Measurements from ENCODE around the gene PLCD4.

Gene PLCD4

GRCh38 chr2:218622606-218623365 is 15.1 kb downstream of the PLCD4 start:
- DNase-seq, result no peak

GRCh38 chr2:218623366-218623705 is 15.6 kb downstream of the PLCD4 start:
- DNase-seq, result no peak

- DNase-seq, result no peak
Measured at GRCh38 chr2:218626369-218626768, 18.7 kb downstream of the PLCD4 start.

GRCh38 chr2:218627939-218628338 is 20.2 kb downstream of the PLCD4 start:
- no peak for DNase-seq

- DNase-seq, result no peak
Measured at GRCh38 chr2:218631837-218632236, 24.1 kb downstream of the PLCD4 start.

- DNase-seq, result no peak
Measured at GRCh38 chr2:218635719-218636118, 28.0 kb downstream of the PLCD4 start.

- no peak for DNase-seq
Measured at GRCh38 chr2:218638372-218638771, 30.7 kb downstream of the PLCD4 start.

DNA sequence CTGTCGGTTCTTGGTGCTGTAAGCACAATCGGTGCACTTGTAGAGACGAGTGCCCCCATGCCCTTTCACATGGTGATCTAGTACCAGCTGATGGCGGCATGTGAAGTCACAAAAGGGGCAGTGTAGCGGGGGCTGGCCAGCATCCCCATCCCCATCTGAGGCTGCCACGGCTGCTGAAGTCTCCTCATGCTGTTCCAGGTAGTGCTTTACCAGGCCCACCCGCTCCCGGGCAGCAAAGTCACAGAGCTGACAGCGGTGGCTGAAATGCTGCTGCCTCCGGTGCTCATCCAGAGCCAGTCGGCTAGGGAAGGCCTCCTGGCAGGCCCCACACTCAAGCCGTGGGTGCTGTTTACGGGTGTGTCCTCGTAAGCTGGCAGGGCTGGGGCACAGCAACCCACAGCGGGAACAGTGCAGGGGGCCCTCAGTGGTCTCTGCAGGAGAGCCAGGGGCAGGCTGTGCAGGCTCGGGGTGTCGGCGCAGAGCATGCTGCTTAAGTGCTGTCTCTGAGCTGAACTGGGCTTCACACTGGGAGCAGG is 34.5 kb downstream of the PLCD4 start:
- DNase-seq, result no peak

GRCh38 chr2:218642786-218643185 is 35.1 kb downstream of the PLCD4 start:
- DNase-seq, result no peak

- no peak for DNase-seq
Measured at GRCh38 chr2:218643751-218644310, 36.1 kb downstream of the PLCD4 start.

DNA sequence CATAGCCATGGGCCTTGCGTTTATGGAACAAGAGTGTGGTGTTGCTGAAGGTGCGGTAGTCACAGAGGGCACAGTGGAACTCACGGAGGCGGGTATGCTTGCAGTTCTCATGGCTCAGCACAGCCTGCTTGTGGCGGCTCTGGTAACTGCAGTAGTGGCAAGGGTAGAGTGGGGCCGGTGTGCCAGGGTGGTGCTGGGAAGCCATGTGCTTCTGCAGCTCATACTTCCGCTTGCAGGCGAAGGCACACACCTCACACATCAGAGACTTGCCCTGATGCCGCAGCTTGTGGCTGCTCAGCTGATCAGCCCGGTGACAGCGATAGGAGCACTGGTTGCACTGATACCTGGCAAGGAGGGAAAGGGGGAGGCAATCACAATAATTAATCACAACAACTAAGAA is 37.0 kb downstream of the PLCD4 start:
- DNase-seq, result no peak

- no peak for DNase-seq
Measured at GRCh38 chr2:218645126-218645525, 37.4 kb downstream of the PLCD4 start.

- peak; percentile 12 for DNase-seq
Measured at GRCh38 chr2:218648088-218648786, 40.5 kb downstream of the PLCD4 start.

DNA sequence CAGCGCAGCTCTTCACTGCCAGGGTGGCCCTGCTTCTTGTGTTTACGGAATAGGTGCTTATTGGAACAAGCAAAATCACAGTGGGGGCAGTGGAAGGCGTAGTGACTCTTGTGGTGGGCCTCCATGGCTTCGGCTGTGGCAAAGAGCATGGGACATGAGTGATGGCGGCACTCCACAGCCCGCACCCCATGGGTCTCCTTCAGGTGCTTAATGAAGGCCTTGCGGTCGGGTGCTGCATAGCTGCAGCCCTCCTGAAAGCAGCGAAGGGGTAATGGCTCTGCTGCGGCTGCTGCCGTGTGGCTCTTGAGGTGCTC is 41.0 kb downstream of the PLCD4 start:
- DNase-seq, result no peak

DNA sequence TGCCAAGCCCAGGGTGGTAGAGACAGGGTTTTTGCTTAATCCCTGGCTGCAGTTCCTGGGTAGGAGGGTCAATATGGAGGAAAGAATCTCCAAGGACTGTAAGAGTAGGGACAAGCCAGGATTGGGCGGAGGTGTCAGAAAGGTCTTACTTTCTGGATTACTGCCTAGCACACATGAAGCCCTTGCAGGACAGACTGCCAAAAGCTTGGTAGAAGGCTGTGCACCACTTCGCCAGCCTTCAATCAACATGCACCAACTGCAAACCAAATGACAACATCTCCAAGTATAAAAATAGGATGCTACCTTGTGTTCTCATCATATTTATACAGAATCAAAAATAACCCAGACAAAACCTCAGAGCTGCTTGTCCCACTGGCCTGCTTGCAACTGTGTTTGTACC is 48.1 kb downstream of the PLCD4 start:
- DNase-seq, result no peak

- DNase-seq, result peak; percentile 11
Measured at GRCh38 chr2:218658671-218659257, 51.1 kb downstream of the PLCD4 start.

DNA sequence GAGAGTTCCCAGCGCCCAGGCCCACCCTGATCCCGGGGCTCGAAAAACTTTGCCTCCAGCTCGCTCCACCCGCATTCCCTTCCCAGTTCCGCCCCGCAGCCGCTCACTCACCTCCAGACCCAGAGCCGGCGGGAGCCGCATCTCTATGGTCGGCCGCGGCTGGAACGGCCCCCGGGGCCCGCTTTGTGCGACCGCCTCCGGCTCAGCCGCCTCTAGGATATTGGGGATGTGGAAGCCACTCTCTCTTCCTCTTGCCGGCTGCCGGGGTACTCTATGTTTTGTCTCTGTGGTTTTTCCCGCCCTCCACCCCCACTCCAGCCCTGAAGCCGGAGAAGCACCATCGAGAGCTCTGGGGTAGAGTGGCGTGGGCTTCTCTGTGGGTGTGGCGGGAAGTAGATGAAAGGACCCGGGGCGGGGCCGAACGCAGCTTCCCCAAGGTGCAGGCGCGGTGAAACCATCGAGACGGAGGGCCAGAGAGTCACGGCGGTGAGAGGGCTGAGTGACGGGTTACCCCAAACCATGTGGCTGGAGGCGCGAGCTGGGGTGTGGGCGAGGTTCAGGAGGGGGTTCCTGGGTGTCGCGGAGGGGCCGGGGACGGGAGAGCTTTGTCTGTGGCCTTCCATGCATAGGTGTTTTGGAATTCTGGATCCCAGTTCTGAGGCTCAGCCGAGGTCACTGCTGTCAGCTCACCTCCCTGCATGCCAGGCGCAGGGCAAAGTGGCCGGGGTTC is 51.7 kb downstream of the PLCD4 start, which contains the start of the genes BCS1L and ZNF142:
TSS of gene BCS1L (plus strand) at position 426 of the 730 bp plus-strand sequence. CDS start 1,305 bp downstream, outside the sequence.
TSS of gene ZNF142 (minus strand) at position 366 of the 730 bp plus-strand sequence. CDS start 3,194 bp downstream, outside the sequence.
- DNase-seq, result peak; percentile 86

- DNase-seq, result no peak
Measured at GRCh38 chr2:218659988-218660358, 52.3 kb downstream of the PLCD4 start.

- DNase-seq, result no peak
Measured at GRCh38 chr2:218662377-218662776, 54.7 kb downstream of the PLCD4 start.

DNA sequence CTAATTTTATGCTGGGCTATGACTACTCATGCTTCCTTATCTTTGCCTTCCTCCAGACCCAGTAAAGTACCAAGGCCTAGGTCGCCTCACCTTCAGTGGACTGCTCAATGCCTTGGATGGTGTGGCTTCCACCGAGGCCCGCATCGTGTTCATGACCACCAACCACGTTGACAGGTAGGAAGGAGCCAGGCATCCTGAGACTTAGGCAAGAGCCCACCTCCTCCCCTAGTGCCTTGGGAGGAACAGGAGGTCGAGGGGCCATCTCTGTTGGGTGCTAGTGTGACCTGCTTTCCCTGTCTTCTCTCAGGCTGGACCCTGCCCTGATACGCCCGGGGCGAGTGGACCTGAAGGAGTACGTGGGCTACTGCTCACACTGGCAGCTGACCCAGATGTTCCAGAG is 55.1 kb downstream of the PLCD4 start:
- no peak for DNase-seq

DNA sequence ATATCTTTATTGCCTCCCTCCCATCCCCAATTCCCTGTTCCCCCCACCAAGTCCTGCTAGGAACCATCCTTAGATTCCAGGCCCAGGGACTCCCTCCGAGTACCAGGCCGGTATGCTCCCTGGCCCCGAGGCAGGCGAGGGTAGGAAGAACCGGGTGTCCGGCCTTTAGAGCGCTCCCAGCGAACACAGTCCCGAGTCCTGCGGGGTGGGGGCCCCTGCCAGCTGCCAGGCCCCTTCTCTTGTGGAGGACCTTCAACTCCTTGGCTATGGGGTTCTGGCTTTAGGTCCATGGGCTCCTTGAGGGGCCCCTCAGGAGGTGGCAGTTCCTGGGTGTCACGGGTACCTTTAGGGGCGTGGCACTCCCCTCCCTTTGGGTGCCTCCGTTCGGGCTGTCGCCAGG is 56.2 kb downstream of the PLCD4 start:
- DNase-seq, result no peak

GRCh38 chr2:218664653-218665052 is 57.0 kb downstream of the PLCD4 start:
- no peak for DNase-seq

GRCh38 chr2:218671097-218671653 is 63.5 kb downstream of the PLCD4 start:
- DNase-seq, result peak; percentile 22
